NB4 (cell line): ENCODE measurements around the gene FLRT2.

Source experiments
- CTCF ChIP-seq: IDR thresholded peaks from one replicate; pipeline ENCODE4 v1.5.1; 2012; ENCODE audit warnings: low read depth, low read length
- MAX ChIP-seq: IDR thresholded peaks from 2 replicates; pipeline ENCODE4 v1.6.1; 2011; ENCODE audit warnings: low read depth, low read length
- POLR2A ChIP-seq: IDR thresholded peaks from 2 replicates; pipeline ENCODE4 v1.6.1; 2011; ENCODE audit warnings: mild to moderate bottlenecking; ENCODE audit not compliant: insufficient read length; ENCODE audit errors: extremely low read depth

- TF ChIP-seq CTCF, result no peak
- TF ChIP-seq POLR2A, result no peak
- no peak for TF ChIP-seq MAX
Measured at GRCh38 chr14:85562630-85563029, 32.7 kb downstream of the FLRT2 start.
